WTC11 (cell line): ENCODE results near the gene ZBTB4. TPM values are rescaled to one million over a fixed set of nuclear protein-coding genes. Genes with fewer than 3 reads are reported as not detected.

Experiments
- AR ChIP-seq: fragments of 250-450 bp; sonication (Bioruptor Pico); IDR thresholded peaks from 2 replicates; pipeline ENCODE4 v1.9.0; 2021; ENCODE audit warnings: mild to moderate bottlenecking
- ARID4B ChIP-seq: sonication (generic); formaldehyde crosslinking; IDR thresholded peaks from 2 replicates; pipeline ENCODE4 v1.8.0; 2023; ENCODE audit warnings: missing genetic modification reagents, mild to moderate bottlenecking, borderline replicate concordance
- ATF3 ChIP-seq: sonication (generic); formaldehyde crosslinking; conservative IDR thresholded peaks from 2 replicates; pipeline ENCODE4 v1.8.1; 2022; ENCODE audit warnings: mild to moderate bottlenecking, missing genetic modification reagents
- CREM ChIP-seq: sonication (generic); formaldehyde crosslinking; IDR thresholded peaks from 2 replicates; pipeline ENCODE4 v1.8.1; 2022; ENCODE audit warnings: mild to moderate bottlenecking, missing genetic modification reagents, moderate library complexity
- ELF4 ChIP-seq: sonication (generic); formaldehyde crosslinking; IDR thresholded peaks from 2 replicates; pipeline ENCODE4 v1.8.1; 2022; ENCODE audit warnings: low read depth, mild to moderate bottlenecking, moderate library complexity, missing genetic modification reagents
- FOXK1 ChIP-seq: sonication (generic); formaldehyde crosslinking; IDR thresholded peaks from 2 replicates; pipeline ENCODE4 v1.8.0; 2022; ENCODE audit warnings: mild to moderate bottlenecking, moderate library complexity, missing genetic modification reagents
- FOXP4 ChIP-seq: sonication (generic); formaldehyde crosslinking; IDR thresholded peaks from 2 replicates; pipeline ENCODE4 v1.8.0; 2022; ENCODE audit warnings: mild to moderate bottlenecking, missing genetic modification reagents
- GRHL2 ChIP-seq: fragments of 250-450 bp; sonication (Bioruptor Pico); IDR thresholded peaks from 2 replicates; pipeline ENCODE4 v1.8.0; 2022; ENCODE audit warnings: mild to moderate bottlenecking, moderate library complexity; ENCODE audit not compliant: insufficient replicate concordance, severe bottlenecking
- GTF2I ChIP-seq: fragments of 250-450 bp; sonication (Bioruptor Pico); conservative IDR thresholded peaks from 2 replicates; pipeline ENCODE4 v1.4.0; 2021; ENCODE audit warnings: mild to moderate bottlenecking
- PRDM15 ChIP-seq: sonication (generic); formaldehyde crosslinking; IDR thresholded peaks from 2 replicates; pipeline ENCODE4 v1.8.0; 2022; ENCODE audit warnings: missing genetic modification reagents
- STAT6 ChIP-seq: sonication (generic); formaldehyde crosslinking; conservative IDR thresholded peaks from 2 replicates; pipeline ENCODE4 v1.8.1; 2023; ENCODE audit warnings: mild to moderate bottlenecking, low read depth, missing genetic modification reagents, moderate library complexity
- TEAD1 ChIP-seq: sonication (generic); formaldehyde crosslinking; IDR thresholded peaks from 2 replicates; pipeline ENCODE4 v1.8.0; 2022; ENCODE audit warnings: mild to moderate bottlenecking, missing genetic modification reagents
- USF2 ChIP-seq: sonication (generic); formaldehyde crosslinking; IDR thresholded peaks from 2 replicates; pipeline ENCODE4 v1.8.1; 2023; ENCODE audit warnings: mild to moderate bottlenecking, missing genetic modification reagents, moderate library complexity
- ZNF532 ChIP-seq: fragments of 250-450 bp; sonication (Bioruptor Pico); IDR thresholded peaks from 2 replicates; pipeline ENCODE4 v1.9.0; 2021; ENCODE audit warnings: mild to moderate bottlenecking, borderline replicate concordance
- total RNA-seq: library from RNA; stranded (reverse); gene quantifications from 3 replicates; pipeline ENCODE4 v1.2.3, GENCODE V29; 2021

Gene ZBTB4
- total RNA-seq, 1 experiment from 2014 or later, result 14.6 TPM

- TF ChIP-seq FOXP4 (peak; percentile 10; the same call in 1 of the 2 replicates), GRHL2 (no peak), FOXK1 (CRISPR knock-in tag) (peak; percentile 14; the same call in 1 of the 2 replicates), ATF3 (CRISPR knock-in tag) (no peak), TEAD1 (peak; percentile 16), ZNF532 (CRISPR knock-in tag) (0 out of 2 replicates have a peak, but pooled peaks have one; percentile 69), GTF2I (no peak), CREM (CRISPR knock-in tag) (0 out of 2 replicates have a peak, but pooled peaks have one; percentile 40), PRDM15 (peak; percentile 93), USF2 (CRISPR knock-in tag) (no peak), ELF4 (no peak), ARID4B (0 out of 2 replicates have a peak, but pooled peaks have one; percentile 84), AR (peak; percentile 92), STAT6 (CRISPR knock-in tag) (no peak)
Observed at GRCh38 chr17:7484067-7484918, 4.9 kb upstream of the ZBTB4 start, which contains the start of gene POLR2A (continued).
